Ureter (tissue), 1 donor: ENCODE measurements around the gene SH2D3C. TPM values are rescaled to one million over a fixed set of nuclear protein-coding genes. Genes with fewer than 3 reads are reported as not detected.
A peak's percentile ranks its signal among the peaks of the same experiment; 100 is the strongest.
"Not testable (repeated sequence)": the region's sequence is repeated elsewhere in the genome, so short reads cannot be mapped to it uniquely, and the experiment has no call there.

ENCODE experiments used
- DNase-seq: peaks from one replicate; pipeline ENCODE4 v3.0.0-alpha.2; 2020; ENCODE audit warnings: low spot score
- total RNA-seq: library from RNA; stranded (reverse); gene quantifications from one replicate; pipeline ENCODE4 v1.2.4, GENCODE V29; 2023
- donor health status: DM: yes; HTN: yes; CAD: no.

The SH2D3C gene
- total RNA-seq, 1 donor from 2014 or later: 15.7 TPM

- DNase-seq: no peak
These were observed 4.9 kb upstream of the SH2D3C start for GRCh38 chr9:127783111-127784008.

GRCh38 chr9:127781806-127782205, 3.3 kb upstream of the SH2D3C start:
- DNase-seq: no peak

GRCh38 chr9:127780909-127781308, 2.4 kb upstream of the SH2D3C start:
- DNase-seq: not testable (repeated sequence)

GRCh38 chr9:127780126-127780885, 1.8 kb upstream of the SH2D3C start:
- DNase-seq: no peak

DNA sequence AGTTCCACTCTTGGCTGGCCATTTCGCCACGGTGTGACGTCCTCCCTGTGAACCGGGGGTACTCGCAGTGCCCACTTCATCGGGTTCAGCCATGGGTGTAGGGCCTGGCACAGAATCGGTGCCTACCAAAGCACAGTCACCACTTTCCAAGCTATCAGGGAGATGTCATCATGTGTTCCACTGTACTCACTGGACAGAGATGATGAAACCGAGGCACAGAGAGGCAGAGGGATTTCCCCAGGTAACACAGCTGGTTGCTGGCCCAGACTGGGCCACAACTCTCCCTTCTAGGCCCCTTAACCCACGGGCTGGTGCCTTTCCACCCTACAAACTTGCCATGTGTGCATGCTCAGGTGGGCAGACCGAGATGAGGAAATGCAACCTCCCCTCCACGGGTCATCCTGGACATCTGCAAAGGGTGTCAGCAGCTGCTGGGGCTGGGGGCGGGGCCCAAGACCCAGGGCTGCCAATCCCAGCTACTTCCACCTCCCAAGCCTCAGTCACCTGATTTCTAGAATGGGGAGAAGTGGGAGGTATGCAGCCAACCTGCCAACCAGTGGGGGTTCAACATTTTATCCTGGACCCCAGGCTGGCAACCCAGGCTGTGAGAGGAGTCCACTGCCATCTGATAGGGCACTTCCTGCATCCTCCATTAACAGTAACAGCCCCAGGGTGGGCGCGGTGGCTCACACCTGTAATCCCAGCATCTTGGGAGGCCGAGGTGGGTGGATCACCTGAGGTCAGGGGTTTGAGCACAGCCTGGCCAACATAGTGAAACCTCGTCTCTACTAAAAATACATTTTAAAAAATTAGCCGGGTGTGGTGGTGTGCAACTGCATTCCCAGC, 893 bp upstream of the SH2D3C start:
- DNase-seq: no peak

DNA sequence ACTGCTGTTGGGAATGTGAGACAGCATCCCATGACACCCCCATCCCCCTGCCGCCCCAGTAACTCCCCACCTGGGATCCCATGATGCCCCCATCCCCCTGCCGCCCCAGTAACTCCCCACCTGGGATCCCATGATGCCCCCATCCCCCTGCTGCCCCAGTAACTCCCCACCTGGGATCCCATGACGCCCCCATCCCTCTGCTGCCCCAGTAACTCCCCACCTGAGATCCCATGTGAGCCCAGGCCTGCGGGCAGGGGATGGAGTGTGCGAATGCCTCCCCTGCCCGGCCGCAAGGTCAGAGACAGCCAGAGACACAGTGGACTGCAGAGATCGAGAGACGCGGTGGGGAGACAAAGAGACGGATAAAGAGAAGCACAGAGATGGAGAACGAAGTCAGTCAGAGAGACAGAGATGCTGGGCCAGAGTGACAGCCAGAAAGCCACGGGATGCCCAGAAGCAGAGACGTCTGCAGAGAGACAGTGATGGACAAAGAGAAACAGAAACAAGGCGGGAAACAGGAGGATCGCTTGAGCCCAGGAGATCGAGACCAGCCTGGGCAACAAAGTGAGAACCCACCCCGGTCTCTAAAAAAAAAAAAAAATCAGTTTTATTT, 992 bp downstream of the SH2D3C start:
- DNase-seq: no peak

DNA sequence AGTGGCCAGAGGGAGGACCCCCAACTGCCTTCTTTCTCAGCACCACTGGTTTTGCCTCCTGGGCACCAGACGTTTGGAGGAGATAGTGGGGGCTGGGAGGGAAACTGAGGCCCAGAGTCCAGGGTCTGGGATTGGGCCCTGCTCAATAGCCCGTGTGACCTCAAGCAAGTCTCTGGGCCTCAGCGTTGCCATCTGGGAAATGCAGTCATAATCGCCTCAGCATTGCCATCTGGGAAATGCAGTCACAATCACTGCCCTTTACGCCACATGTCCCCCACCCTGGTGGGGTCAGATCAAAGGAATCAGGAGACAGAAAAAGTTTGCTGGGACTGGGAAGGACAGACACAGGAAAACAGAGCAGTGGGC, 1.6 kb downstream of the SH2D3C start:
- DNase-seq: no peak

GRCh38 chr9:127776195-127776923, 2.1 kb downstream of the SH2D3C start:
- no peak for DNase-seq

DNA sequence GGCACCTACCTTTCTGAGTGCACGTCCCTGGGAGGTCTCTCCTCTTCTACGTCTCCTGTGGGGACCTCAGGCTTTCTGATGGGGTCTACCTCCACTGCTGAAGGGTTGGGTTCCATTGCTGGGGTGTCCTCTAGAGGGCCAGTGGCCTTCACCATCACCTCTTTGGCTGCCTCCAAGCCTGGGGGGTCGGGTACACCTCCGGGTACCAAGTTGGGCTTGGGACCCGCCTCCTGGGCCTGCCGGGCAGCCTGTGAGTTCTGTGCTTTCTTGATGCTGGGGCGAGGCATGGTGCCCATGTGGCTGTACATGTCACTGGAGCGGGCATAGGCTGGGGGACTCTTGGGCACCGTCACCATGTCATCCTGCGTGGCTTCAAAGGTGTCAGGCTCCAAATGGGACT, 4.5 kb downstream of the SH2D3C start:
- DNase-seq: no peak

- no peak for DNase-seq
These were observed 5.2 kb downstream of the SH2D3C start for GRCh38 chr9:127773272-127773671.

- DNase-seq: no peak
These were observed 5.9 kb downstream of the SH2D3C start for GRCh38 chr9:127772603-127773002.

DNA sequence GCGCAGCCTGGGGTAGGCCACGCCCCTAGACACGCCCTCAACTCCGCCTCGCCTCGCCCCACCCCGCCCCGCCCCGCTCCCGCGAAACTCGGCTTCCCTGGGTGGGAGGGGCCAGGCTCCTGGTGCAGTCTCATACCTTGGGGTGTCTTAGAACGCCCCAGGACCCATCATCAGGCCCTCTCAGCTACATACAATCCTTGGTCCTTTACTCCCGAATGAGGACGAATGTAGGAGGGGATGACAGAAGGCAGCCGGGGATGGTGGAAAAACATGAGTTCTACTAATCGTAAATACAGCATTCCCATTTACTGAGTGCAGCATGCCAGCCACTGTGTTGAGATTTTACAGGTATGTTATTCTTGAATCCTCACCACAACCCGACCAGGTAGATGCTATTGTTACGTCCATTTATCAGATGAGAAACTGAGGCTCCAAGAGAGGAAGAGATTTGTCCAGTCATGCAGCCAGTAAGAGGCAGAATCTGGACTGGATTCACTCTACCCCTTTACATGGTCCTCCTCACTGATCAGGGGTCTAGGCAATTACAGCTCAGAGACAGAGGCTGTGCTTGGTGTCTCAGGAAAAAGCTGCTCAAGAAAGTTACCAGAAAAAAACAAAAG, 6.8 kb downstream of the SH2D3C start:
- no peak for DNase-seq

DNA sequence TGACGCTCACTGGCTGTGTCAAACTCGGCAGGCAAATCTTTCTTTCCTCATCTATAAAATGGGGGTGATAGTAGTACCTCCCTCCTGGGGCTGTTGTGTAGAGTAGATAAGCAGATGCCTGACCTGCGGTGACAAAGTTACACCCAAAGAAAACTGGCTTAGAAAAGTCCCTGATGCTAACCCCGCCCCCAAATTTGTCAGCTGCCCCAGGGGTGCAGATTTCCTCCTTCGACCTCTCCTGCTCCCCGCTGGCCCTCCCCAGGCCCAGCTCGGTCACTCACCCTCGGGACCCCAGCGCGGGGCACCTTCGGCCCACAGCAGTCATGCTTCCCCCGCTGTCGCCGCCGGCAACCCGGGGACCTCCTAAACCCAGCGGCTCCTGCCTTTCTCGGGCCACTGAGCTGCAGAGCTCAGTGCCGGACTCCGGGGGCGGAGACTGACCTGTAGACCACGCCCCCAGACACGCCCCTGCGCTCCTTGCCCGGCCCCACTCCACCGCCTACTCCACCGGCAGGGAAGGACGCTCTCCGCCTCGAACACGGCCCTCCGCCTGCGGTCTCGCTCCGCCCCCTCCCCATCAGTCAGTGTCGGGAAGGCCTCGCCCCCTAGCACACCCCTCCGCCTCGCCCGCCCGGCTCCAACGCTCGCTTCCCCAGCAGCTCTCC, 7.4 kb downstream of the SH2D3C start:
- peak; percentile 99 for DNase-seq

- no peak for DNase-seq
These were observed 7.9 kb downstream of the SH2D3C start for GRCh38 chr9:127770583-127770904.

GRCh38 chr9:127769929-127770582, 8.4 kb downstream of the SH2D3C start:
- DNase-seq: no peak

DNA sequence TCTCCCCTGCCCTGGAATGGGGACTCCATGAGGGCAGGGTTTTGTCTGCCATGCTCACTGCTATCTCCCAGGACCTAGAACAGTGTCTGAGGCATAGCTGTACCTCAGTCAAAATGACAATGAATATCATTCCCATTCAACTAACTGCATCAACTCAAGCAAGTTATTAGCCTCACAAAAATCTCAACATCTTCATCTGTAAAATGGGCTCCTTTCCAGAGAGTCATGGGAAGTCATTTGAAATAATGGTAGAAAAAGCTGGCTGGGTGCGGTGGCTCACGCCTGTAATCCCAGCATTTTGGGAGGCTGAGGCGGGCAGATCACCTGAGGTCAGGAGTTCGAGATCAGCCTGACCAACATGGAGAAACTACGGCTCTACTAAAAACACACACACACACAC, 9.4 kb downstream of the SH2D3C start:
- DNase-seq: no peak

DNA sequence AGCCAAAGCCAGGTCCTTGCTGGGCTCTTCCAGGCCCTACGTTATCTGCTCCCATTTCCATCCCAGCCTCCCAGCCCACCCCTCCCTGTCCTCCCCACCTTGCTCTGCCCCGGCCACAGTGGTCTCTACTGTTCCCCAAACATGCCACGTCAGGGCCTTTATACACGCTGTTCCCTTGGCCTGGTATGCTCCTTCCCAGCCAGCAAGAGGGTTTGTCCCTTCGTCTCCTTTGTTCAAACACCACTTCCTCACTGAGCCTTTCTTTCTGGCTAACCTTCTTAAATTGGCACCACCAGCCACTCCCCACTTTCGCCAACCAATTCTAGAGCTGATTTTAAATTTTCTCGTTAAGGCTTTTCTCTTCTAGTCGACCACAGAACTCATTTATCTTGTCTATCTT, 9.8 kb downstream of the SH2D3C start:
- no peak for DNase-seq

DNA sequence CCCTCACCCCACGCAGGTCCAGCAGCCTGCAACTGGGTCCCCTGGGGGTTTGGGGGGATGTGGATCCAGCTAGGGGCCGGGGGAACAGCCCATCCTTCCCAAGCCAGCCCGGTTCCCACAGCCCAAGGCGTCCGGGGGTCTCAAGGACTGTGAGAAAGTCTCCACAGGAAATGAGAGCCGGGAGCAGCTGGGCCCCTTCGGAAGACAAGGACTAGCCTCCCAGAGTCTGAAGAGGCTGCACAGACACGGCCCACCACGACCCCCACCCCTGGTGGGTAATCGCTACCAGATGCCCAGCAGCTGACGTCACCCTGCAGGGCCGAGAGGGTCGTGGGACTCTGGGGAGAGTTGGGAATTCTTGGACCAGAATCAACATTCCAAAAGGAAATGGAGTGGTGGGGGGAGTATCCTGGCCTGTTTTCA, 10.5 kb downstream of the SH2D3C start:
- DNase-seq: no peak

DNA sequence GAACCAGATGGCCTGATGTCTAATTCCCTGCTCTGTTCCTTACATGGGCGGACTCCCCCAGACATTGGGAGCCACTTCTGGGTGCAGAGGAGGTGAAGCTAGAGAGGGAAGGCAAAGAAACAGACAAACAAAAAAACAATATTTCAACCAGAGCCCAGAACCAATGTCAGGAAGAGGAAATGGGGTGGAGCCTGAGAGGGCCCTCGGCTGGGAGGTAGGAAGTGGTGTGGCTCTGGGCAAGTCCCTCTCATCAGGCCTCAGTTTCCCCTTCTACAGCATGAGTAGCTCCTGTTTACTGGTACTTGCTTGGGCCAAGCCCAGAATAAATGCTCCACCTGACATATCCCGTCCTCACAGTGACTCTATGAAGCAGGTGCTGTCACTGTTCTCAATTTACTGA, 11.1 kb downstream of the SH2D3C start:
- no peak for DNase-seq

GRCh38 chr9:127765418-127765817, 13.0 kb downstream of the SH2D3C start:
- no peak for DNase-seq
